HG02623 (cell line): Measurements from ENCODE around the gene VPS33B.
"Not testable (repeated sequence)": the region's sequence is repeated elsewhere in the genome, so short reads cannot be mapped to it uniquely, and the experiment has no call there.

Experiments used
- ATAC-seq: cut with Tn5 transposase; IDR thresholded peaks from one replicate; pipeline ENCODE4 v1.9.1; 2021; ENCODE audit warnings: moderate library complexity; ENCODE audit not compliant: unreplicated experiment

Gene VPS33B

DNA sequence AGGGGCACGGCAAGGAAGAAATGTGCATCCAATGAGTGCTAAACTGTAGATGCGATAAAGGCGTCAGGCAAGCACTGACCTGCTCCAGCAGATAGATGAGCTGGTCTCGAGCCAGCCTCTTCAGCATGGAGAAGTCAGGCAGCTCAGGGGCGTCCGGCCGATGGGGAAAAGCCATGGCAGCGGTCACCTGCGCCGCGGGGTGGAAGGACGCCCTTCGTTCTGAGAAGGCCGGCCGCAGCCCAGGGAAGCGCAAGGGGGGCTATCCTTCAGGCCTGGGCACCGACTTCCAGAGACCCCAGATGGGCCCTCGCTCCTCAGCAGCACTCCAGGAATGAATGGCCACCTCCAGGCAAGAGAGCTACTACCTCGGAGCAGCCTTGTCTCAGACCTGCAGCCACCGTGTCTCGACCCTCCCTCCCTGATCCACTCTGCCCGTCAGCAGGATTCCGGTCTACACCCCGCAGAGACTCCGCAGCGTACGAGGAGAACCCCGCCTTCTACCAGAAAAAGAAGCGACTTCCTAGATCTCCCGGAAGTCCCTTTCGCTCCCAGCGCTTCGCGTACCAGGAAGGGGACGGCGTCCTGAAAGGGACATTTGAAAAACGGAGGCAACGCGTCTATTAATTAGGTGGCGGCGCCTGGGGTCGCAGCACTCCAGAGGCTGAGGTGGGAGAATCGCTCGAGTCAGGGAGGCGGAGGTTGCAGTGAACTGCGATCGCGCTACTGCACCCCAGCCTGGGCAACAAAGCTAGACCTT lies at the start of gene VPS33B:
VPS33B (minus strand) TSS at position 520 of the 757 bp plus-strand sequence; CDS start at position 175, 345 bp downstream.
- peak; percentile 68 for ATAC-seq

DNA sequence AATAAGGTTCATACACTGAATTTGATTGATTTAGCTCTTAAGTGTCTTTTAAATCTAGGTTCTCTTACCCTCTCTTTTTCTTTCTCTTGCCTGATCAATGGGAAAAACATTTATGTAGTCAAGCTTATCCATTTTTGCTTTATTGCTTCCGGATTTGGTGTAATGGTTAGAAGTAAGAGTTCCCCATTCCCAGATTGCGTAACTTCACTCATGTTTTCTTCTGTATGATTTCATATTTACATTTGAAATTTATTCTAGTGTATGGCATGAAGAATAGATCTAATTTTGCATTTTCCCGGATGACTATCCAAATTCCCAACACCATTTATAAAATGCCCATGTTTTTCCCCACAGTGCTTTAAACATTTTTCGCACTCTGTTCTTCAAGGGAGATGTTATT lies 49.8 kb upstream of the VPS33B start:
- ATAC-seq, result no peak

DNA sequence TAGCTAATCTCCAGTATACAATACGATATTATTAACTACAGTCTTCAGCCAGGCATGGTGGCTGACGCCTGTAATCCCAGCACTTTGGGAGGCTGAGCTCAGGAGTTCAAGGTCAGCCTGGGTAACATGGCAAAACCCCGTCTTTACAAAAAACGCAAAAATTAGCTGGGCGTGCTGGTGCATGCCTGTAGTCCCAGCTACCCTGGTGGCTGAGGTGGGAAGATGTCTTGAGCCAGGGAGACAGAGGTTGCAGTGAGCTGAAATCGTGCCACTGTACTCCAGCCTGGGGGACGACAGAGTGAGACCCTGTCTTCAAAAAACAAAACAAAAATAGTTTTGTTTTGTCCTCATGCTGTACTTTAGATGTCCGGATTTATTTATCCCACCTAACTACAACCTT lies 48.5 kb upstream of the VPS33B start:
- ATAC-seq, result no peak

- ATAC-seq, result no peak
These were observed 46.6 kb upstream of the VPS33B start for GRCh38 chr15:91068966-91069365.

GRCh38 chr15:91068436-91068835 lies 46.0 kb upstream of the VPS33B start:
- no peak for ATAC-seq

DNA sequence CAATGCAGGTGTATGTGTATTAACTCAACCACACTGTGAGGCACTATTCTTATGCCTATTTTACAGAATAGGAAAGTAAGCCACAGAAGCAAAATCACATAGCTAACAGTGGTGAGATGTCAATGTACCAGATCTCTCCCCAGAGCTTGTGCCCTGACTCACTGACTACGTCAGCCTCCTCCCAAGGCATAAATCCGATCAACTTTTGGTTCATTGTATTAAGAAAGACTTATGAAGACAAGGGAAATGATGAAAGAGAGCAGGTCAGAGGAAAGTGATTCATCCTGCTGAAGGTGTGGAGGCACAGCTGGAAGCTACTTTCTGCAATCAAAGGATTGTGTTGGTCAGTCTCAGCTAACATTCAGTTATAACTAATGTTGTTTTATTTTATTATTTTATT lies 44.6 kb upstream of the VPS33B start:
- no peak for ATAC-seq

DNA sequence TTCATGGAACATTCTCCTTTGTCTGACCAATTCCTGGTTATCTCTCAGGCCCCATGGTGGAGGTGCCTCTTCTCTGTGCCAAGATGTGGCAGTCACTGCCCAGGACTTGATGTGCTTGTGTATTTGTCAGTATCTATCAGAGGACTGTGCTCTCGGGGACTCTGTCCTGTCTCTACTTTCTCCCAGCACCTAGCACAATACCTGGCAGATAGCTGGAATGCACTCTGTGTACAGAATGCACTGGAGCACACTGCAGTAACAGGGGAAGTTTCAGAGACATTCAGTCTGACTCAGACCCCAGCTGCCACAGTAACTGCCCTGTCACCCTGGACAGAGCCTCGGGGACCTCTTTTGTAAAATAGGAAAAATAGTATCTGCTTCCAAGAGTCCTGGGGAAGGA lies 43.1 kb upstream of the VPS33B start:
- no peak for ATAC-seq

DNA sequence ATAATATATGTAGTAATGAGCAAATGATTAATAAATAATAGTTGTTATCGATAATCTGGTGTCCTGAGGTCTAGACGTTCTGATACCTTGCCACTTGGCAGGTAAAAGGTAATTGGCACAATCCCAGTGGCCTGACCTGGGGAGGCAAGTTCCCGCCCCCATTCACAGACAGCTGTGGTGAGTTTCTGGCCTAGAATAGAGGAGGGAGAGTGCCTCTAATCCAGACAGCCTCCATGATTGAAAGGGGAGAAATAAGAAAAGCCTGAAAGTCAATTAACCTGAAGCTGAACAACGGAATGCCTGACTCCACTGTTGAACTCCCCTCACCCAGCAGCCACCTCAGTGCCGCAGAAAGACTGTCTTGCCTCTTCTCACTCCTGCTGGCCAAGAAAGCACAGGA lies 39.6 kb upstream of the VPS33B start:
- ATAC-seq, result no peak

GRCh38 chr15:91061230-91061629 lies 38.8 kb upstream of the VPS33B start:
- ATAC-seq, result no peak

DNA sequence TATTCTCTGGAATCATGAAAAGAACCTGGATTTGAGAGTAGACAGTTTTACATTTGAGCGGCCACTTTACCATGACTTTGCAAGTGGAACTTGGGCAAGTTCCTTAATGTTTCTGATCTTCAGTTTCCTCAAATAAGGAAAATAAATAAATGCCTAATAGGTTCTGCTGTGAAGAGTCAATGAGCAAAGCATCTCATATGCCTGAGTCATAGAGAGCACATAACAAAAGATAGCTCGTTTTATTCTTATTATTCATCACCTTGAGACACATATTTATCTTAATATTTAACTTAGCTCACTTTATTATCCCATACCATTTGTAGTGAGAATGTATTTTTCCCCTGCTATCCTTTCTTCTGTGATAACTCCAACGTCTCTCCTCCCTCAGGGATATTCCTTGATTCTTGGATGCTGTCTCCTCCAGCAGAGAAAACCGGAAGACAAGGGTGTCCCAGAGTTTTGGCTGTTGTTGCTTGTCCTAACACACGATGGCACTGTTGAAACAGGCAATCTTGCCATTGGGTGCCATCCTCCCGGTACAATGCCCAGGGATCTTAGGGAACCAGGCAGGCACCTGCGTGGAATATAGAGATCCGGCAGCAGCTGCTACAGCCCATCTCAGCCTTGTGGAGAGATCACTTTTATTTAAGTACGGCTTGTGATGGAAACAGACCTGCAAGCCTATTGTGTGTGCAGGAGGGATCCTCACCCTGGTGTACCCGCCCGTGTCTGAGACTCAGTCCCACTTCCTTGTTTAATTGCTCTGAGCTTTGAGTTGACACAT lies 33.3 kb upstream of the VPS33B start:
- no peak for ATAC-seq

DNA sequence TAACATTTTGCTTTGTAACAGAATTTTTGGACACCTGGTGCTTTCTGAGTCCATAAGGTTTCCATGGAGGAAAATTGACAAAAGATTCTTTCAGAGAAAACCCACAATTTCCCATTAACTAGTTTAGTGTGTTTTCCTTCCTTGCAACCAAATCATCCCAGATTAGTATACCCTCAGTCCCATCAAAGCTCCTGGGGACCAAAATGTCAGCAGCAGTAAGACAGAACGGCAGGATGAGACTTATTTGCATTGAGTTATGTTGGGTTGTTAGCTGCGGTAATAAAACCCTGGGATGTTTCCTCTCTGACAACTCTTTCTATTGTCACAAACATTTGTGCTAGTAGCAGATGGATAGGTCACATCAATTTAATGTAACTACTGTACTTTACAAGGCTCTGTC lies 32.4 kb upstream of the VPS33B start:
- ATAC-seq, result no peak

DNA sequence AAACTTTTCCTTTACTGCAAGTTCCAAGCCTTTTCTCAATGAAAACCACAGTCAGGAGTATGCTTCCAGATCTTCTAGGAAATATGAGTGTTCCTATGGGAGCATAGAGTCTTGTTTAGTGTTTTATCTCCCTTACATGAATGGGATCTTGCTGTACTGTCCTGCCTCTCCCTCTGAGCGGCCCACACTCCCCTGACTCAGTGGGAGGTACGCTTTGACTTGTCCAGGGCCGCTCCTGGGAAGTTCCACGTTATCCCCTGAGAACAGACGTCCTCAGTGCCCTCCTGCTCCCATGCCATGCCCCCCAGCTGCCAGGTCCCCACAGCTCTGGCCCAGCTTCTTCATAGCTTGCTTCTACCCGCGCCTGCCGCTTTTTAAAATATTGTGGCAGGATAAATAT lies 28.9 kb upstream of the VPS33B start:
- ATAC-seq, result no peak

DNA sequence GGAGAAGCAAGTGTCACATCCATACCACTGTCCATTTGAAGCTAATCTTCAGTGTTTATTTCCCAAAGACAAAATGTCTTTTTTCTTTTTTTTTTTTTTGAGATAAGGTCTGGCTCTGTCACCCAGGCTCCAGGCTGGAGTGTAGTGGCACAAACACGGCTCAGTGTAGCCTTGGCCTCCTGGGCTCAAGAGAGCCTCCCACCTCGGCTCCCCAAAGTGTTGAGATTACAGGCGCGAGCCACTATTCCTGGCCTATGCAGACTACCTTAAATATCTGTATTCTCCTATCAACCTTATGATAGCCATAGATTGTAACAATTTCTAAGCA lies 27.7 kb upstream of the VPS33B start:
- peak; percentile 13 for ATAC-seq

DNA sequence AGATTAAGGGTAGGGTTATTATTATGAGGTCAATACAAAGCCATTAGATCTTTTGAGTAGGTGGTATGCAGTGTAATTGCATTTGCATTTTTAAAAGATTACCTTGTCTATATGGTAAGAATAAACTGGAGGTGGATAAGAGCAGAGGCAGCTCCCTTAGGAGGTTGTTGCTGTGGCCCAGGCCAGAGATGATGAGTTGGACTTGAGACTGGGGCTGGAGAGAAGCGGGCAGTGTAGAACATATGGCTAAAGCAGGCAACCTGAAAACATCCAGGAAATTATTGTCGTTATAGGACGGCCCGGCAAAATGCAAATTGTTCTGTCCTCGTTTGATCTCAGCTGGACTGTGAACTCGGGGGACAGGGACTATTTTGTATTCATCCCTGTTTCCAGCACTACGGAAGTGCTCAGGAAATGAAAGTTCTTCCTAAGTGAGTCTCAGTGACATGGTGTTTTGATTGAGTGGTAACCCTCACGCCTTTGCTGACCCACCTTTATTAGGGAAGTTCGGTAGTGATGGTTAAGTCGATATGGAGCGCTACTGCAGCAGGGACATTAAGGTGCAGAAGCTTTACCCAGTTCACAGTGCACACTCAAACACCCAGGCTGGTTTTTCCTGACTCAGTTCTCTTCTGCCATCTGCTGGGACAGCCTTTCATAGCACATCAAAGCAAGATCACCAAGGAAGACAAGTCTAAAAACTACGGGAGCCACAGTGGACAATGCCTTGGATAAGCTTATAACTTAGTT lies 27.2 kb upstream of the VPS33B start:
- ATAC-seq, result peak; percentile 70

GRCh38 chr15:91047545-91048199 lies 25.3 kb upstream of the VPS33B start:
- no peak for ATAC-seq

- not testable (repeated sequence) for ATAC-seq
These were observed 23.7 kb upstream of the VPS33B start for GRCh38 chr15:91046056-91046455.

DNA sequence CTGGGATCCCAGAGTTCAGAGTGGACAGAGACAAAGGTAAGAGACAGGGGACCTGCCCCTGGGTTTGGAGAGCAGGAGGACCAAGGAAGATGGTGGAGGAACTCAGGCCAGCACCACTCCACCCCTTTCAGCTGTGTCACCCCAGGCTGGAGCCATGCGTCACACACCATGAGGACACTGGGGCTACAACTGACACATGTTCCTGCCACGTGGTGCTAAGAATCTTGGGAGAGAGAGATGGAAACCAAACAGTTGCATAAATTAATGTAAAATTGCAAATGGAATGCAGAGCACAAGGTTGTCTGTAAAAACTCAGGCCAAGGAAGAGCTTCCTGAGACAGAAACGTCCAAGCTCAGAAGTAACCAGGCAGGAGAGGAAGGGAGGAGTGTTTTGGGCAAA lies 22.7 kb upstream of the VPS33B start:
- no peak for ATAC-seq

- no peak for ATAC-seq
These were observed 20.9 kb upstream of the VPS33B start for GRCh38 chr15:91043202-91043874.

DNA sequence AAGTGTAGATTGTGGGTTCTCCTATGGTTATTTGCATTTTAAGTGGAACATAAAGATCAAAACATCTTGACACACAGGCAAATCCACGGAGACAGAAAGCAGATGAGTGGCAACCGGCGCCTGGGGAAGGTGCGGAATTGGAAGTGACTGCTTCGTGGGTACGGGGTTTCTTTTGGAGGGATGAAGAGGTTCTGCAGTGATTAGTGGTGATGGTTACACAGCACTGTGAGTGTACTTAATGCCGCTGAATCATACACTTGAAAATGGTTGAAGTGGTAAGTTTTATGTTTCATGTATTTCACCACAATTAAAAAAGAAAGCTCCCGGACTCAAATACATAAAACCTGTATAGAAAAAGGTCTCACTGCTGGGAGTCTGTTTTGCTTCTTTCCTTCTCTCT lies 18.5 kb upstream of the VPS33B start:
- ATAC-seq, result no peak

DNA sequence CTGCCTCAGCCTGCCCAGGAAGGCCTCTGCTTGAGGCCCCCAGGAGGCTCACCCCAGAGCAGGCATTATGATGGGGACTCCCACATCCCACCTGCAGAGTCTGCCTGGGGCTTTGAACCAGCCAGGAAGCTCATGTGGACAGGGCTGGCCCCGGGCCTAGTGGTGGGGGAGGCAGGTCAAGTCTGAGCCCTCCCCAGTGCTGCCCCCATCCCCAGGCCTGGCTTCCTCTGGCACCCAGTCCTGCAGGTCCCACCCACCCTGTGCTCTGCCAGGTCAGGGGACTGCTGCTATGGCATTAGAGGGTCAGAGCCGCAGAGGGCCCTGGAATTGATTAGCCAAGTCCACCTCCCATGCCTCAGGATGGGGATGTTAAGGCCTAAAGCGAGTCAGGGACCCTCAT lies 17.6 kb upstream of the VPS33B start:
- ATAC-seq, result no peak
